Measurements from ENCODE around the gene SARM1.

GRCh38 chr17:28394337-28395116 is 23.0 kb downstream of the SARM1 start:
- no peak for TF ChIP-seq CTCF (IDR thresholded peaks at IDR 0.05)
- TF ChIP-seq POLR2A (IDR thresholded peaks at IDR 0.05): no peak

All from thyroid gland (tissue), 4 donors.